ENCODE measurements around the gene ST8SIA5.
A peak's percentile ranks its signal among the peaks of the same experiment; 100 is the strongest.

ST8SIA5 gene

DNA sequence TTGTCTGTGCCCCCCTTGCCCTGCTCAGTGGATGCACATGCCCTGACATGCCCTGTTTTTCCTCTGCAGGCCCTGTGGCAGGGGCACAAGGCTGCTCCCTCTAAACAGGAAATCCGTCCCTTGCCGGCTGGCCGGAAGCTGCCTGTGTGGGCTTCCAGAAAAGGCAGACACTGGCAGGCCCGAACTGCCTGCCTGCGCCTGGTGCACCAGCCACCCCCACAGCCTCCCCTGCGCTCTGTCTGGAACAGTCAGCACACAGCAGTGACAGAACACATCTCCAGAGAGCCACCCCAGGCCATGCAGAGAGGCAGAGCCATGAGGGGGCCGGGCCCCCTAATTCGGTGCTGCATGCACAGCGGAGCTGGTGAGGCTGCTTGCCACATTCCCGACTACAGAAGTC lies 133.3 kb downstream of the ST8SIA5 start:
- peak; percentile 8 for DNase-seq

DNA sequence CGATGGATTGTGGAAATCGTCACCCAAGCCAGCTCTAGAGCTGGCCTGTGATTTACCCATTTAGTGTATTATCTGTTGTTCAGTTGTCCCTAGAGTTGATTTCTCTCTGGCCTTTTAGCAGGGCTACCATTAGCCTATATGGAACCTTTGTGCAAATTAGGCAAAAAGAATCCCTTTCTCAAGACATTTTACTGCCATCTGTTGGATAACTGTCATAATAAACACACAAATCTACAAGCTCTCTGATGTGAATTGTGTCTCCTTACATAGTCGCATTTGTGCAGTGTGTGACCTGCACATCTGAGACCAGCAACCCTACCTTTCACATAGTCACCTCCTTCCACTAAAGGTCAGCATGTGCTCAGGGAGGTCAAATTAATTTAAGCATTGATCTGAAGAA lies 133.9 kb downstream of the ST8SIA5 start:
- DNase-seq = no peak

DNA sequence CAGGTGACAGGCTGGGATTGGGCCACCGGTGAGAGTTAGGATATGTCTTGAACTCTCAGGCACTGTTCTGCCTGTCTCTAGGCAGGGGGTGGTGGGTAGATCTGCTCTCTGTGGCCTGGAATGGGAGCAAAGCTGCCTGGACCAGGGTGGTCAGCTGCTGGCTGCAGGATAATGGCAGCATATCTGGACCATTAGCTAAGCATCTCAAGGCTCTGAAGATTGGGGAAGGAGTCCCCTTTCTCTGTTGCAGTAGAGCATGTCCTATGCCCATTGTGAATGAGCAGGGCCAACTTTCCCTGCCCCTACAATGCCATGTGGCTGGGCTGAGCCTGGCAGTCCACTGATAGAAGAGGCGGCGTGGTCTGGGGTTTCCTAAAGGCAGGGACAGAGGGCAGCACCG lies 134.4 kb downstream of the ST8SIA5 start:
- no peak for DNase-seq

DNA sequence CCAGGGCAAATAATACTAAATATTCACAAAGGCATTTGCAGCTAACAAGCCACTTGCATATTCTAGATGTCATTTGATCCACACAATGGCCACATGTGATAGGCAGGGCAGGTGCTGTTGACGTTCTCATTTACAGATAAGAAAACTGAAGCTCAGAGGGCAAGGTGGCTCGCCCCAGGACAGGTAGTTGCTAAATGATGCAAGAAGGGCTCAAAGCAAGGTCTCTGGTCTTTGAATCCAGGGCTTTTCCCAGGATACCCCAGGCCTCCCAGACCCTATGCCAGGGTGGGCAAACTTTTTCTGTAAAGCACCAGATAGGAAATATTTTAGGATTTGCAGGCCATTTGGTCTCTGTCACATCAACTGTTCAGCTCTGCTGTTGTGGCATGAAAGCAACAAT lies 135.0 kb downstream of the ST8SIA5 start:
- DNase-seq = no peak

DNA sequence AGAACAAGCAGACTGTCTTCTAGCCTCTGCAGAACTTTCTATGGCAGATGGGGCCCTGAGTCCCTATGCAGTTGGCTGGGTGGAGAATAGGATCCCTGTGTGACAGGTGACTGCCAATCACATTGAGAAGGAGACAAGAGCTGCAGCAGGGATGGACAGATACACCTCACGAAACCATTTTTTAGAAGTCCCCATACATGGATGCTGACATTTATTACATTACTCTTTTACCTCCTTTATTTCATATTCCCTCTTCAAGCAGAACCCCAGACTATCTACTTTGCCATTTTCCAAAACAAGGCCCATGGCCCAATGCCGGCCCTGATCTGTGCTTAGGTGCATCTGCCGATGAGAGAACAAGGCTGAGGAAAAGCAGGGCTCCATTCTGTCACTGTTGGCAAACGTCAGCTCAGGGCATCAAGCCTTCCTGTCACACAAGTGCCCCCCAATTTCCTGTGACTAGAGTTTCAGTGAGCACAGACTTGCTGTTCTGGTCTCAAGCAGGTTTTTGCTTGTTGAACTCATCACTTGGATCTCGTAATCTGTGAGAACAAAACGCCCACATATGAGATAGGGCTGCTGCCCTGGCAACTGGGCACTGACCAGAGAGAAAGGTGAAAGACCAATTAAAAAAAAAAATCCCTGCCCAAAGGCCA lies 135.6 kb downstream of the ST8SIA5 start:
- DNase-seq = no peak

DNA sequence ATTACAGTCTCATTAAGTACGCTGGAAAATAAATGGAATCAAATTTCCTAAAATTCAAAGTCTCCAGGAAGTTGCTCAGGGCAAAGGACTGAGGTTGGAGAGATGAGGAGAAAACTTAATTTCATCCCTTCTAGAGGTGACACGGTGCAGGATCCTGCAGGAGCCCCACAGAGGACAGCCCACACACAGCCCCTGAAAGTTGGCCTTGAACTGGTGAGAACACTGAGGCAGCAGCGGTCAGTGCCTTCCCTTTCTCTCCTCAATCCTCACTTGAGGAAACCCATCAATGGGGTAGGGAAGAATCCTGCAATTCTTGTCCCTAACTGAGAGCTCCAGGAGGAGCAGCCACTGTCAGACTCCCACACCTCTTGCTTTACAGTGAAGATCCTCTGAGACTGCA lies 137.3 kb downstream of the ST8SIA5 start:
- DNase-seq = no peak
